Hepatocyte (in vitro differentiated cells): ENCODE data around the gene DNLZ. TPM values are rescaled to one million over a fixed set of nuclear protein-coding genes. Genes with fewer than 3 reads are reported as not detected.

Source experiments
- DNase-seq: peaks from one replicate; pipeline ENCODE4 v3.0.0-alpha.2; 2016; ENCODE audit warnings: low spot score
- H2AFZ ChIP-seq: fragments of 200-600 bp; sonication (generic); 2 replicates; pipeline ENCODE4 v1.6.0; 2016; ENCODE audit warnings: antibody characterized with exemption, mild to moderate bottlenecking
- H3K27ac ChIP-seq: fragments of 200-600 bp; sonication (generic); 2 replicates; pipeline ENCODE4 v1.5.1; 2016; ENCODE audit warnings: mild to moderate bottlenecking
- H3K27me3 ChIP-seq: fragments of 200-600 bp; sonication (generic); 2 replicates; pipeline ENCODE4 v1.6.1; 2016
- H3K36me3 ChIP-seq: fragments of 200-600 bp; sonication (generic); replicated peaks from 2 replicates; pipeline ENCODE4 v1.5.1; 2016; ENCODE audit warnings: low read depth; ENCODE audit not compliant: insufficient read depth
- H3K4me1 ChIP-seq: fragments of 200-600 bp; sonication (generic); 2 replicates; pipeline ENCODE4 v1.5.1; 2016; ENCODE audit warnings: mild to moderate bottlenecking, moderate library complexity; ENCODE audit not compliant: insufficient read depth
- H3K4me2 ChIP-seq: fragments of 200-600 bp; sonication (generic); 2 replicates; pipeline ENCODE4 v1.6.0; 2016
- H3K4me3 ChIP-seq: fragments of 200-600 bp; sonication (generic); 2 replicates; pipeline ENCODE4 v1.5.1; 2016; ENCODE audit warnings: mild to moderate bottlenecking
- H3K79me2 ChIP-seq: fragments of 200-600 bp; sonication (generic); 2 replicates; pipeline ENCODE4 v1.6.0; 2017; ENCODE audit warnings: mild to moderate bottlenecking
- H3K9me2 ChIP-seq: fragments of 200-600 bp; sonication (generic); replicated peaks from 2 replicates; pipeline ENCODE4 v1.6.0; 2017; ENCODE audit warnings: mild to moderate bottlenecking; ENCODE audit not compliant: insufficient read depth
- H3K9me3 ChIP-seq: fragments of 200-600 bp; sonication (generic); 2 replicates; pipeline ENCODE4 v1.5.1; 2016; ENCODE audit warnings: low read depth, mild to moderate bottlenecking
- H4K20me1 ChIP-seq: fragments of 200-600 bp; sonication (generic); 2 replicates; pipeline ENCODE4 v1.6.0; 2016; ENCODE audit warnings: mild to moderate bottlenecking; ENCODE audit not compliant: insufficient read depth, poor library complexity, severe bottlenecking
- CTCF ChIP-seq: fragments of 200-600 bp; sonication (generic); IDR thresholded peaks from 2 replicates; pipeline ENCODE4 v1.5.1; 2016; ENCODE audit warnings: antibody characterized with exemption, mild to moderate bottlenecking; ENCODE audit not compliant: poor library complexity
- EZH2 ChIP-seq: fragments of 200-600 bp; sonication (generic); IDR thresholded peaks from 2 replicates; pipeline ENCODE4 v1.6.1; 2016; ENCODE audit warnings: antibody characterized with exemption, mild to moderate bottlenecking, borderline replicate concordance
- EZH2phosphoT487 ChIP-seq: fragments of 200-600 bp; sonication (generic); IDR thresholded peaks from one replicate; pipeline ENCODE4 v1.6.1; 2018; ENCODE audit warnings: antibody characterized with exemption, mild to moderate bottlenecking, low read depth, moderate library complexity; ENCODE audit not compliant: unreplicated experiment, severe bottlenecking
- WGBS: methylation state at CpG from one replicate; pipeline ENCODE4 v1.1.6; 2016; ENCODE audit warnings: low lambda C conversion rate; ENCODE audit errors: missing lambda C conversion rate; 5-methylcytosine and 5-hydroxymethylcytosine counted together
- polyA plus RNA-seq: library from polyadenylated mRNA; unstranded; fragments of >200 nt; fragmentation: Nextera tagmentation; extraction: Ambion mirVana; gene quantifications from 2 replicates; pipeline ENCODE4 v1.2.1, GENCODE V29; 2016
- total RNA-seq: library from RNA; depleted of rRNA; stranded (reverse); fragments of >200 nt; gene quantifications from 2 replicates; pipeline ENCODE4 v1.2.3, GENCODE V29; 2014

DNLZ gene
- total and polyA plus RNA-seq, 2 experiments from 2014 or later, result 21.5 to 24.3 TPM

- Histone ChIP-seq H3K4me1 (no peaks in the 10 kb centered on the region), H3K9me3 (no peaks in the 10 kb centered on the region), H3K9me2 (no peaks in the 10 kb centered on the region), H3K36me3 (no peaks in the 10 kb centered on the region), H3K4me2 (no peak overlapping the region), H2AFZ (no peak overlapping the region), H3K27me3 (no peaks in the 10 kb centered on the region), H3K27ac (no peak overlapping the region), H3K79me2 (no peaks in the 10 kb centered on the region), H3K4me3 (no peak overlapping the region), H4K20me1 (no peaks in the 10 kb centered on the region)
- no peak for TF ChIP-seq EZH2phosphoT487
- TF ChIP-seq CTCF, result no peak
- TF ChIP-seq EZH2, result no peak
- DNase-seq, result no peak
- WGBS, result 97% methylated on average over 28 of the region's 28 CpGs
These were observed 28.4 kb upstream of the DNLZ start for GRCh38 chr9:136391737-136392537.

DNA sequence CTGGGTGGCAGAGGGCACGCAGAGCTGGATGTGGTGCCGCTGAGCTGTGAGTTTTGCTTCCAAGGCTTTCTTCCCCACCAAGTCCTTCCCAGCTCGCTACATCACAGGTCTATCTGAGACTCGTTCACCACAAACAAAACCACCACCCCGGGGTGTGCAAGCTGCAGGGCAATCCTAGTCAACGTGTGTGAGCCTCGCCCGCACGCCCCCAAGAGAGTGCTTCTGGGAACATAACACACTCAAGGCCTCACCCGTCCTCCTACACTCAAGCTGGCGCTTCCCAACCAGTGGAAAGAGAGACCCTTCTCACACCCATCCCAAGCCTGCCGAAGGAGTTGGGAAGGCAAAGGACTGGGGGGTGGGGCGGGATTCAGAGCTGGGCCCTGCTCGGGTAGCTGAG lies 25.9 kb upstream of the DNLZ start:
- WGBS, result 94% methylated on average over 14 of the region's 14 CpGs
- TF ChIP-seq EZH2 (no peak), EZH2phosphoT487 (no peak), CTCF (no peak)

DNA sequence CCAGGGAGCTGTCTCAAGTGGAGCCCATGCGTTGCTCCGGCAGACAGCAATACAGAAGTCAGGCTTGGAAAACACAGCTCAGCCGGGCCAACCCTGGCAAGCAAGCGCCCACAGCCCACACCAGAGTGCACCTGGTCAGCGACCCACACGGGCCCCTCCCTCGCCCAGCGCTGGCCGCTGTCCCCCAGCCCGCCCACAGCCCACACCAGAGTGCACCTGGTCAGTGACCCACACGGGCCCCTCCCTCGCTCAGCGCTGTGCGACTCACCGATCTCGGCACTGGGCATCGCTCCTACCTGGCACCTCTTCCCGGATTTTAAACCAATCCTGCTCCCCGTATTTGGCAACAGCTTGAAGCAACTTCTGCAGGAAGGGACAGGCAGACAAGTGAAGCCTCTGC lies 23.7 kb upstream of the DNLZ start:
- Histone ChIP-seq H2AFZ (no peak overlapping the region), H3K9me2 (no peaks in the 10 kb centered on the region), H3K27ac (no peak overlapping the region), H3K36me3 (no peaks in the 10 kb centered on the region), H3K4me2 (no peak overlapping the region), H3K4me1 (no peaks in the 10 kb centered on the region), H3K79me2 (no peaks in the 10 kb centered on the region), H4K20me1 (no peaks in the 10 kb centered on the region), H3K4me3 (no peak overlapping the region), H3K27me3 (no peaks in the 10 kb centered on the region), H3K9me3 (no peaks in the 10 kb centered on the region)
- DNase-seq, result no peak
- TF ChIP-seq CTCF (no peak), EZH2 (no peak), EZH2phosphoT487 (no peak)
- 98% methylated on average over 10 of the region's 19 CpGs for WGBS

More for the DNA sequence above, 25.9 kb upstream of the DNLZ start:
- Histone ChIP-seq H3K79me2 (no peaks in the 10 kb centered on the region), H3K9me3 (no peaks in the 10 kb centered on the region), H3K4me3 (no peak overlapping the region), H4K20me1 (no peaks in the 10 kb centered on the region), H3K27ac (no peak overlapping the region), H3K27me3 (no peaks in the 10 kb centered on the region), H3K36me3 (no peaks in the 10 kb centered on the region), H3K4me1 (no peaks in the 10 kb centered on the region), H3K9me2 (no peaks in the 10 kb centered on the region), H3K4me2 (no peak overlapping the region), H2AFZ (no peak overlapping the region)
- DNase-seq, result no peak
